GM12878 (cell line): ENCODE measurements around the gene MGLL. TPM values are rescaled to one million over a fixed set of nuclear protein-coding genes. Genes with fewer than 3 reads are reported as not detected.

Experiments used
- BACH1 ChIP-seq: fragments of 450-650 bp; IDR thresholded peaks from 2 replicates; pipeline ENCODE4 v1.6.1; 2017; ENCODE audit warnings: mild to moderate bottlenecking, borderline replicate concordance
- CBX5 ChIP-seq: sonication (generic); IDR thresholded peaks from 2 replicates; pipeline ENCODE4 v1.6.1; 2016; ENCODE audit warnings: low read depth, moderate library complexity, mild to moderate bottlenecking, inconsistent platforms
- IRF4 ChIP-seq: IDR thresholded peaks from 2 replicates; pipeline ENCODE4 v1.6.1; 2011; ENCODE audit warnings: low read depth, low read length
- MYB ChIP-seq: fragments of 150-350 bp; IDR thresholded peaks from 2 replicates; pipeline ENCODE4 v1.6.1; 2014; ENCODE audit warnings: mild to moderate bottlenecking, low read depth, low read length, borderline replicate concordance
- polyA plus RNA-seq, 11 experiments: library from polyadenylated mRNA; depleted of rRNA in 4 of 11; unstranded in 6 of 11; stranded (reverse) in 5 of 11; fragments of >200 nt; fragmentation: Nextera tagmentation in 4 of 11; fragmentation: Illumina TruSeq in 1 of 11; extraction: Ambion mirVana in 4 of 11; extraction: Trizol in 1 of 11; gene quantifications; 1 replicate in 1 of 11; 2 replicates in 10 of 11; pipeline versions ENCODE4 v1.2.1 to v1.2.3, GENCODE V29; 2011 to 2016; ENCODE audit warnings: inconsistent platforms in 2 of 11, missing spikeins in 2 of 11, low read depth in 1 of 11
- total RNA-seq, 4 experiments: library from RNA; depleted of rRNA in 3 of 4; stranded (reverse); fragments of >200 nt in 3 of 4; fragmentation: Illumina TruSeq in 1 of 4; extraction: Trizol in 1 of 4; gene quantifications; 2 replicates each; pipeline versions ENCODE4 v1.2.1 to v1.2.3, GENCODE V29; 2013 to 2021
- TF ChIP-seq, protein P1 (sequence below): fragments of 450-650 bp; IDR thresholded peaks from 2 replicates; pipeline ENCODE4 v1.6.1; 2018; ENCODE audit warnings: borderline replicate concordance, mild to moderate bottlenecking; ENCODE audit not compliant: partially characterized antibody
- TF ChIP-seq, protein P2 (sequence below): IDR thresholded peaks from 2 replicates; pipeline ENCODE4 v1.6.1; 2011; ENCODE audit warnings: mild to moderate bottlenecking, low read depth, low read length, moderate library complexity; ENCODE audit not compliant: insufficient replicate concordance
- TF ChIP-seq, protein P3 (sequence below): fragments of 450-650 bp; conservative IDR thresholded peaks from 2 replicates; pipeline ENCODE4 v1.6.1; 2017; ENCODE audit warnings: mild to moderate bottlenecking, moderate library complexity

The MGLL gene
- total and polyA plus RNA-seq, 10 of the 15 experiments (the other 5 are each of a cell fraction or from before 2014, with no cell fraction given), result 44.9 to 177 (median 72.9) TPM

DNA sequence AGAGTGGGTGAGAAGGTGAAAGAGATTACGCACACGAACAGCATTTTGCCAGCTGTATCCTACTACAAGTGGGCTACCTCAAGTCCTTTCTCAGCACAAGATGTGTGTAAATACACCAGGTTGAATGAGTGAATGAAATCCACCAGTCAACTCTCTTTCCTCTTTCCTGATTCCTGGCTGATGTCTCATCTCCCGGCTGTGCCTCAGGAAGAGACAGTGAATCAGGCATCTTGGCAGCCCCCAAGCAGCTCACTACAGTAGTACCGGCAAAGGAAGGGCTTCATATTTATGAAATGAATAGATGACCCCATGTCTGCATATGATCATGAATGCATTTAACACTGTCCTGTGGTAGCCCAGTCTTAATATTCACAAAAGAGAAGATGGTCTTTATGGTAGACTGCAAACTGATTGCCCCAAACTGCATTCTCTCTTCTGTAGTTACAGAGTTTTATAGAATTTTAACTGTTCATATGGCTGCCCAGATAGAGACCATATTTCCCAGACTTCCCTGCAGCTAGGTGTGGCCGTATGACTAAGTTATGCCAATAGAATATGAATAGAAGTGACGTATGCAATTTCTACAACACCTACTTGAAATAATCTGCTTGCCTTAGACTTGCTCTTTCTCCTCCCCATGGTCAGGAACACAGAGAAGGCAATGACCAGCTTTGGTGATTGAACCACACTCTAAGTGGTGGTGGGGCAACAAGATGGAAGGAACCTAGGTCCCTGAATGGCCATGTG lies 22.7 kb downstream of the MGLL start (continued):
- TF ChIP-seq, protein P1, sequence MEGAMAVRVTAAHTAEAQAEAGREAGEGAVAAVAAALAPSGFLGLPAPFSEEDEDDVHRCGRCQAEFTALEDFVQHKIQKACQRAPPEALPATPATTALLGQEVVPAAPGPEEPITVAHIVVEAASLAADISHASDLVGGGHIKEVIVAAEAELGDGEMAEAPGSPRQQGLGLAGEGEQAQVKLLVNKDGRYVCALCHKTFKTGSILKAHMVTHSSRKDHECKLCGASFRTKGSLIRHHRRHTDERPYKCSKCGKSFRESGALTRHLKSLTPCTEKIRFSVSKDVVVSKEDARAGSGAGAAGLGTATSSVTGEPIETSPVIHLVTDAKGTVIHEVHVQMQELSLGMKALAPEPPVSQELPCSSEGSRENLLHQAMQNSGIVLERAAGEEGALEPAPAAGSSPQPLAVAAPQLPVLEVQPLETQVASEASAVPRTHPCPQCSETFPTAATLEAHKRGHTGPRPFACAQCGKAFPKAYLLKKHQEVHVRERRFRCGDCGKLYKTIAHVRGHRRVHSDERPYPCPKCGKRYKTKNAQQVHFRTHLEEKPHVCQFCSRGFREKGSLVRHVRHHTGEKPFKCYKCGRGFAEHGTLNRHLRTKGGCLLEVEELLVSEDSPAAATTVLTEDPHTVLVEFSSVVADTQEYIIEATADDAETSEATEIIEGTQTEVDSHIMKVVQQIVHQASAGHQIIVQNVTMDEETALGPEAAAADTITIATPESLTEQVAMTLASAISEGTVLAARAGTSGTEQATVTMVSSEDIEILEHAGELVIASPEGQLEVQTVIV, result no peak
- TF ChIP-seq BACH1 (no peak), IRF4 (no peak), MYB (no peak), CBX5 (no peak)
- TF ChIP-seq, protein P2, sequence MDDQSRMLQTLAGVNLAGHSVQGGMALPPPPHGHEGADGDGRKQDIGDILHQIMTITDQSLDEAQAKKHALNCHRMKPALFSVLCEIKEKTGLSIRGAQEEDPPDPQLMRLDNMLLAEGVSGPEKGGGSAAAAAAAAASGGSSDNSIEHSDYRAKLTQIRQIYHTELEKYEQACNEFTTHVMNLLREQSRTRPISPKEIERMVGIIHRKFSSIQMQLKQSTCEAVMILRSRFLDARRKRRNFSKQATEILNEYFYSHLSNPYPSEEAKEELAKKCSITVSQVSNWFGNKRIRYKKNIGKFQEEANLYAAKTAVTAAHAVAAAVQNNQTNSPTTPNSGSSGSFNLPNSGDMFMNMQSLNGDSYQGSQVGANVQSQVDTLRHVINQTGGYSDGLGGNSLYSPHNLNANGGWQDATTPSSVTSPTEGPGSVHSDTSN, result no peak
- TF ChIP-seq, protein P3, sequence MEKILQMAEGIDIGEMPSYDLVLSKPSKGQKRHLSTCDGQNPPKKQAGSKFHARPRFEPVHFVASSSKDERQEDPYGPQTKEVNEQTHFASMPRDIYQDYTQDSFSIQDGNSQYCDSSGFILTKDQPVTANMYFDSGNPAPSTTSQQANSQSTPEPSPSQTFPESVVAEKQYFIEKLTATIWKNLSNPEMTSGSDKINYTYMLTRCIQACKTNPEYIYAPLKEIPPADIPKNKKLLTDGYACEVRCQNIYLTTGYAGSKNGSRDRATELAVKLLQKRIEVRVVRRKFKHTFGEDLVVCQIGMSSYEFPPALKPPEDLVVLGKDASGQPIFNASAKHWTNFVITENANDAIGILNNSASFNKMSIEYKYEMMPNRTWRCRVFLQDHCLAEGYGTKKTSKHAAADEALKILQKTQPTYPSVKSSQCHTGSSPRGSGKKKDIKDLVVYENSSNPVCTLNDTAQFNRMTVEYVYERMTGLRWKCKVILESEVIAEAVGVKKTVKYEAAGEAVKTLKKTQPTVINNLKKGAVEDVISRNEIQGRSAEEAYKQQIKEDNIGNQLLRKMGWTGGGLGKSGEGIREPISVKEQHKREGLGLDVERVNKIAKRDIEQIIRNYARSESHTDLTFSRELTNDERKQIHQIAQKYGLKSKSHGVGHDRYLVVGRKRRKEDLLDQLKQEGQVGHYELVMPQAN, result no peak
